ENCODE data around the gene RNASE1. TPM values are rescaled to one million over a fixed set of nuclear protein-coding genes. Genes with fewer than 3 reads are reported as not detected.

Gene RNASE1
- total and polyA plus RNA-seq, 9 of the 15 experiments (the other 6 are each of a cell fraction or from before 2014, with no cell fraction given), result 6.4 to 33.3 (median 13.9) TPM

DNA sequence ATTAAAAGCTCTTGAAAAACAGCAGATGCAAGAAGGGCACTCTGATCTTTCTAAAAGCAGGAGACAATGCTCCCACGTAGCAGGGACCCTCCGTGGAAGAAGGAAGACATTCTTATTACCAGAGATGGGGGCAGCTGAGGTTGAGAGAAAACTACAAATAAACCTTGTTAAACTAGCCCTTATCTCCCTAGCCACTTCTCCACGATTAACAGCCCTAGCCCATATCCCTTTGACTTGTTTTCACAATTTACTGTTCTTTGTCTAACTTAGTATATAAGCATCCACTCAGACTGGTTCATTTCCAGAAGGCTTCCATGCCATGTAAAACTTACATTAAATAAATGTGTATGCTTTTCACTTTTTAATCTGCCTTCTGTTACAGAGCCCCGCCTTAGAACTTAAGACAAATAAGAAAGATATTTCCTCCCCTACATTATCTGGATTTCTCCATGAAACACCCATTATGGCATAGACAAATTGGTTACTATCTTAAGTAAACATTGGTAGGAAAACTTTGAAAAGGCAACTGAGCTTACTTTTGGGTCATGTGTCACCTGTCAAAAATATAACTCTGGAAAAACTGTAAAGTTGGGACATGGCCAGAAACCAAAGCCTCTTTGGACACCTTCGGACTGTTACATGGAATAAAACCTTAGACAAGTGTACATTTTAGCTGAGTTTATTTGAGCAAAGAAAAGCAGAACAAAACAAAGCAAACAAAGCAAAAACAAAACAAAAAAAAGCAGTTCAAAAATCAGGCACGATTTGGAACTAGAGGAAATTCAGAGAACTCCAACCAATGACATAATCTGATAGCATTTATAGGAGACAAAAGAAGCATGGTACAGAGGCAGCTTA, 4.9 kb upstream of the RNASE1 start:
- Histone ChIP-seq H3K9ac (ENCODE audit: insufficient read depth in 1 of 2, low read depth in 2 of 2, low read length in 2 of 2) (no peak overlapping the region), H3K79me2 (ENCODE audit: control insufficient read depth, insufficient read depth, low read length) (no peaks in the 10 kb centered on the region; the same call in 2 of the 3 replicates), H3K9me3 (replicated peaks; ENCODE audit: control insufficient read depth, insufficient read depth, low read depth, low read length) (no peaks in the 10 kb centered on the region), H3K9me1 (ENCODE audit: control insufficient read depth, insufficient read depth, low read length) (no peaks in the 10 kb centered on the region), H2AFZ (ENCODE audit: low read depth, low read length) (no peak overlapping the region; the same call in 1 of the 2 replicates), H3K27ac (ENCODE audit: extremely low read depth, low read depth, low read length) (no peak overlapping the region), H3K36me3 (ENCODE audit: control insufficient read depth, insufficient read depth, low read length) (no peaks in the 10 kb centered on the region), H3K4me1 (replicated peaks in 1 of 2; ENCODE audit: control insufficient read depth in 2 of 2, insufficient read depth in 2 of 2, low read length in 2 of 2) (peaks cover 8 to 29% of the 10 kb centered on the region in 2 experiments), H3K4me3 (no peak overlapping the region), H3K27me3 (ENCODE audit: control insufficient read depth in 2 of 2, insufficient read depth in 2 of 2, low read length in 2 of 2) (no peaks in the 10 kb centered on the region), H4K20me1 (replicated peaks; ENCODE audit: control insufficient read depth, insufficient read depth, low read length) (no peaks in the 10 kb centered on the region), H3K4me2 (ENCODE audit: insufficient read depth, low read length) (no peak overlapping the region)
- FAIRE-seq (peak; percentile 49), ATAC-seq (peak; percentile 21; the same call in 1 of the 3 replicates), DNase-seq (ENCODE audit: extremely low read depth in 1 of 4, low spot score in 3 of 4) (peak in 1 of 4 experiments; percentile 18)
- intact Hi-C loops (cut with micrococcal nuclease), result no loop called here
- 0% methylated on average over 5 of the region's 6 CpGs for WGBS (ENCODE audit: insufficient coverage, low coverage, missing lambda C conversion rate)
- in situ Hi-C loops (cut with MboI), result no loop called here
- CTCF ChIA-PET (ENCODE audit: low intra/inter-chr PET ratio), result no interaction called here
- BruUV-seq (replicated peaks), result no TSS peak
- POLR2A ChIA-PET, result interaction anchor here (0.5 to 1.2 kb wide), 2 partner anchors 13 to 24 kb away, joined by 3 read pairs; no protein-coding TSS in a partner anchor
- TF ChIP-seq CCNT2 (IDR thresholded peaks at IDR 0.05; ENCODE audit: borderline replicate concordance, extremely low read depth, insufficient read length, low read depth, low read length) (peak; percentile 37), LEF1 (IDR thresholded peaks at IDR 0.05) (peak; percentile 13; the same call in 1 of the 2 replicates), ZNF324 (CRISPR knock-in tag; IDR thresholded peaks at IDR 0.05) (no peak), ARID1B (IDR thresholded peaks at IDR 0.05) (peak; percentile 59), RCOR1 (IDR thresholded peaks at IDR 0.05; ENCODE audit: borderline replicate concordance in 1 of 2, low read depth in 2 of 2, low read length in 2 of 2) (0 out of 4 replicates have a peak, but pooled peaks of 1 of the 2 experiments have one; percentile 12), KDM1A (IDR thresholded peaks at IDR 0.05) (0 out of 4 replicates have a peak, but pooled peaks of 1 of the 2 experiments have one; percentile 26), NFIC (IDR thresholded peaks at IDR 0.05) (peak; percentile 41), FOXA3 (CRISPR knock-in tag; conservative IDR thresholded peaks at IDR 0.05 in 1 of 2, IDR thresholded peaks at IDR 0.05 in 1 of 2) (peak in 1 of 2 experiments; percentile 85; a peak in 2 of 4 replicates), TAL1 (IDR thresholded peaks at IDR 0.05) (0 out of 2 replicates have a peak, but pooled peaks have one; percentile 20), CBFA2T2 (conservative IDR thresholded peaks at IDR 0.05) (peak; percentile 24; the same call in 1 of the 2 replicates), FOXM1 (IDR thresholded peaks at IDR 0.05; ENCODE audit: low read depth) (0 out of 2 replicates have a peak, but pooled peaks have one; percentile 21), FOXM1 (CRISPR knock-in tag; IDR thresholded peaks at IDR 0.05; ENCODE audit: low read depth) (no peak), MEIS2 (IDR thresholded peaks at IDR 0.05; ENCODE audit: partially characterized antibody) (peak; percentile 79), CREB1 (IDR thresholded peaks at IDR 0.05) (no peak), CREB1 (CRISPR knock-in tag; IDR thresholded peaks at IDR 0.05) (no peak), CBFA2T3 (IDR thresholded peaks at IDR 0.05) (peak; percentile 57), ESRRB (CRISPR knock-in tag; IDR thresholded peaks at IDR 0.05; ENCODE audit: borderline replicate concordance) (no peak), SOX6 (IDR thresholded peaks at IDR 0.05) (peak; percentile 58; the same call in 1 of the 2 replicates), NCOR1 (IDR thresholded peaks at IDR 0.05) (no peak; the same call in 1 of the 2 replicates)
- TF ChIP-seq, protein P1, sequence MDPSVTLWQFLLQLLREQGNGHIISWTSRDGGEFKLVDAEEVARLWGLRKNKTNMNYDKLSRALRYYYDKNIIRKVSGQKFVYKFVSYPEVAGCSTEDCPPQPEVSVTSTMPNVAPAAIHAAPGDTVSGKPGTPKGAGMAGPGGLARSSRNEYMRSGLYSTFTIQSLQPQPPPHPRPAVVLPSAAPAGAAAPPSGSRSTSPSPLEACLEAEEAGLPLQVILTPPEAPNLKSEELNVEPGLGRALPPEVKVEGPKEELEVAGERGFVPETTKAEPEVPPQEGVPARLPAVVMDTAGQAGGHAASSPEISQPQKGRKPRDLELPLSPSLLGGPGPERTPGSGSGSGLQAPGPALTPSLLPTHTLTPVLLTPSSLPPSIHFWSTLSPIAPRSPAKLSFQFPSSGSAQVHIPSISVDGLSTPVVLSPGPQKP (CRISPR knock-in tag; IDR thresholded peaks at IDR 0.05), result no peak
- TF ChIP-seq, protein P2, sequence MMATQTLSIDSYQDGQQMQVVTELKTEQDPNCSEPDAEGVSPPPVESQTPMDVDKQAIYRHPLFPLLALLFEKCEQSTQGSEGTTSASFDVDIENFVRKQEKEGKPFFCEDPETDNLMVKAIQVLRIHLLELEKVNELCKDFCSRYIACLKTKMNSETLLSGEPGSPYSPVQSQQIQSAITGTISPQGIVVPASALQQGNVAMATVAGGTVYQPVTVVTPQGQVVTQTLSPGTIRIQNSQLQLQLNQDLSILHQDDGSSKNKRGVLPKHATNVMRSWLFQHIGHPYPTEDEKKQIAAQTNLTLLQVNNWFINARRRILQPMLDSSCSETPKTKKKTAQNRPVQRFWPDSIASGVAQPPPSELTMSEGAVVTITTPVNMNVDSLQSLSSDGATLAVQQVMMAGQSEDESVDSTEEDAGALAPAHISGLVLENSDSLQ (IDR thresholded peaks at IDR 0.05), result peak; percentile 45; the same call in 1 of the 2 replicates

Measured in K562 (cell line).